DND-41 (cell line): ENCODE data around the gene B4GALT6.

Source experiments
- ATAC-seq: fragments of 200-7000 bp; cut with Tn5 transposase; 3 replicates; pipeline ENCODE4 v1.9.1; 2021; ENCODE audit warnings: low read depth; ENCODE audit not compliant: insufficient read depth
- DNase-seq: peaks from one replicate; pipeline ENCODE4 v3.0.0-alpha.2; 2020
- H2AFZ ChIP-seq: 2 replicates; pipeline ENCODE4 v1.6.0; 2012; ENCODE audit warnings: low read depth, low read length
- H3K27ac ChIP-seq: 2 replicates; pipeline ENCODE4 v1.5.1; 2012; ENCODE audit warnings: low read length, inconsistent platforms
- H3K27me3 ChIP-seq: fragments of 200-600 bp; sonication (generic); 2 replicates; pipeline ENCODE4 v1.6.0; 2012; ENCODE audit warnings: low read length, mild to moderate bottlenecking, inconsistent platforms; ENCODE audit not compliant: insufficient read depth, poor library complexity
- H3K36me3 ChIP-seq: 2 replicates; pipeline ENCODE4 v1.5.1; 2012; ENCODE audit warnings: low read length, inconsistent platforms; ENCODE audit not compliant: insufficient read depth
- H3K4me1 ChIP-seq: 2 replicates; pipeline ENCODE4 v1.5.1; 2012; ENCODE audit warnings: mild to moderate bottlenecking, low read length; ENCODE audit not compliant: insufficient read depth
- H3K4me2 ChIP-seq: 2 replicates; pipeline ENCODE4 v1.6.0; 2012; ENCODE audit warnings: mild to moderate bottlenecking, moderate library complexity, low read length, inconsistent platforms; ENCODE audit not compliant: insufficient read depth
- H3K4me3 ChIP-seq, 2 experiments: fragments of 200-600 bp in 1 of 2; shearing (Covaris generic) in 1 of 2; 2 replicates each; pipeline ENCODE4 v1.5.1; 2012 to 2016; ENCODE audit warnings: inconsistent platforms in 2 of 2, low read length in 2 of 2, mild to moderate bottlenecking in 2 of 2, low read depth in 1 of 2, moderate library complexity in 1 of 2
- H3K79me2 ChIP-seq: 2 replicates; pipeline ENCODE4 v1.6.0; 2012; ENCODE audit warnings: low read length, inconsistent platforms; ENCODE audit not compliant: insufficient read depth
- H3K9ac ChIP-seq: 2 replicates; pipeline ENCODE4 v1.6.0; 2012; ENCODE audit warnings: low read depth, mild to moderate bottlenecking, inconsistent platforms, low read length, moderate library complexity
- H3K9me3 ChIP-seq: 2 replicates; pipeline ENCODE4 v1.5.1; 2012; ENCODE audit warnings: low read length, moderate library complexity, mild to moderate bottlenecking, inconsistent platforms; ENCODE audit not compliant: insufficient read depth, severe bottlenecking
- H4K20me1 ChIP-seq: 2 replicates; pipeline ENCODE4 v1.6.0; 2012; ENCODE audit warnings: low read length; ENCODE audit not compliant: insufficient read depth
- EZH2 ChIP-seq: IDR thresholded peaks from 3 replicates; pipeline ENCODE4 v1.6.1; 2012; ENCODE audit warnings: borderline replicate concordance, low read depth, mild to moderate bottlenecking, moderate library complexity, low read length, inconsistent platforms; ENCODE audit not compliant: severe bottlenecking
- TF ChIP-seq, protein P1 (sequence below): IDR thresholded peaks from 2 replicates; pipeline ENCODE4 v1.5.1; 2012; ENCODE audit warnings: borderline replicate concordance, low read length, moderate library complexity, mild to moderate bottlenecking; ENCODE audit not compliant: poor library complexity, severe bottlenecking; ENCODE audit errors: extremely low read depth

Gene B4GALT6

DNA sequence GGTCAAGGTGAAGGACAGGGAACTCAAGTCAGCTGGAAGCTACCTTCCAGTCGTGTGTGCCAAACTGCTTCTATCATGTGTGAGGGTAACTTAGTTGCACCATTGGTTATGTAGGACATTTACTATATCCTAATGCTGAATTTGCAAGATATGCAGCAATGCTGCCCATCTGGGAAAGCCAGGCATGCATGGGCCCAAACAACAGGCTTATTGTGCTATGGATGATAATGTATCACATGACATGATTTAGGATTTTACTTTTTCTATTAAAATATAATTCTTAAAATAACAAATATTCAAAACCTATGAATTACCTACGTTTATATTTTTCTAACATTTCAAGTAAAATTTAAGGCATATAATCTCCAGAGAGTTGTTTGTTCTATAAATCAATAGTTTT, 35.9 kb downstream of the B4GALT6 start:
- Histone ChIP-seq H3K27me3 (no peaks in the 10 kb centered on the region), H3K9me3 (no peaks in the 10 kb centered on the region), H4K20me1 (peaks cover 3% of the 10 kb centered on the region; the same call in 1 of the 2 replicates), H3K4me1 (no peaks in the 10 kb centered on the region), H3K4me2 (no peak overlapping the region), H3K9ac (no peak overlapping the region), H3K4me3 (no peak overlapping the region), H3K79me2 (no peaks in the 10 kb centered on the region), H3K27ac (no peak overlapping the region), H3K36me3 (peaks cover 7% of the 10 kb centered on the region), H2AFZ (no peak overlapping the region)
- DNase-seq (no peak), ATAC-seq (no peak)
- TF ChIP-seq EZH2: no peak
- TF ChIP-seq, protein P1, sequence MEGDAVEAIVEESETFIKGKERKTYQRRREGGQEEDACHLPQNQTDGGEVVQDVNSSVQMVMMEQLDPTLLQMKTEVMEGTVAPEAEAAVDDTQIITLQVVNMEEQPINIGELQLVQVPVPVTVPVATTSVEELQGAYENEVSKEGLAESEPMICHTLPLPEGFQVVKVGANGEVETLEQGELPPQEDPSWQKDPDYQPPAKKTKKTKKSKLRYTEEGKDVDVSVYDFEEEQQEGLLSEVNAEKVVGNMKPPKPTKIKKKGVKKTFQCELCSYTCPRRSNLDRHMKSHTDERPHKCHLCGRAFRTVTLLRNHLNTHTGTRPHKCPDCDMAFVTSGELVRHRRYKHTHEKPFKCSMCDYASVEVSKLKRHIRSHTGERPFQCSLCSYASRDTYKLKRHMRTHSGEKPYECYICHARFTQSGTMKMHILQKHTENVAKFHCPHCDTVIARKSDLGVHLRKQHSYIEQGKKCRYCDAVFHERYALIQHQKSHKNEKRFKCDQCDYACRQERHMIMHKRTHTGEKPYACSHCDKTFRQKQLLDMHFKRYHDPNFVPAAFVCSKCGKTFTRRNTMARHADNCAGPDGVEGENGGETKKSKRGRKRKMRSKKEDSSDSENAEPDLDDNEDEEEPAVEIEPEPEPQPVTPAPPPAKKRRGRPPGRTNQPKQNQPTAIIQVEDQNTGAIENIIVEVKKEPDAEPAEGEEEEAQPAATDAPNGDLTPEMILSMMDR: no peak

DNA sequence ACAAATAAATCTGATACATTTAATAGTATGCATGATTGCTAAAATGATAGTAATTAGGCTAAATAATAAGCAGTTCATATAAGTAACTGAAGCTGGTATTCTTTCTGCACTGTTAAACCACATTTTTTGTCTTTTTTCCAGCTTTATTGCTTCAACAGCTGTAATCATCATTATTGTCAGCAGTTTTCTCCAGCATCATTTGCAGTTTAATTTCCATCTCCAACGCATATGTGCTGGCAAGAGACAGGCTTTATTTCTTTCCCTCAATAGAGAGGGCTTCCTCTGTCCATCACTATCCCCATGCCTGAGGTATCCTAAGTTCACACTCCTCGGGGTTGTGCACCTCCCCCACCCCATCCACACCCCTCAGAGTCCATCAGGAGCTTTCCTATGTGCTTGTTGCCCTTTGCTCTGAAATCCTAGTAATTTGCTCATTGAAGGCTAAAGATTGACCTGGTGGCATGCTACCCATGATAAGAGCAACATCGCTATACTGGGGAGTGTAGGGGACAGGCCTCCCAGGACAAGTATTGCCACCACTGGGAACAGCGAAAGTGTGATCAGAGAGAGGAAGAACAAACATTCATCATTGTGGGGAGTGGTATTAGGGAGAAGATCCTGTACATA, 37.1 kb downstream of the B4GALT6 start:
- H3K9me3 ChIP-seq: no peaks in the 10 kb centered on the region
- H3K36me3 ChIP-seq: peaks cover 6% of the 10 kb centered on the region; the same call in 1 of the 2 replicates
- no peak overlapping the region for H3K27ac ChIP-seq
- no peaks in the 10 kb centered on the region for H3K4me1 ChIP-seq
- no peak overlapping the region for H3K4me3 ChIP-seq
- peaks cover 3% of the 10 kb centered on the region; the same call in 1 of the 2 replicates for H4K20me1 ChIP-seq
- no peaks in the 10 kb centered on the region for H3K27me3 ChIP-seq
- H3K4me2 ChIP-seq: no peak overlapping the region
- H3K9ac ChIP-seq: no peak overlapping the region
- TF ChIP-seq, protein P1: no peak
- no peak for TF ChIP-seq EZH2
- no peaks in the 10 kb centered on the region for H3K79me2 ChIP-seq
- DNase-seq: no peak
- no peak overlapping the region for H2AFZ ChIP-seq
- ATAC-seq: no peak

DNA sequence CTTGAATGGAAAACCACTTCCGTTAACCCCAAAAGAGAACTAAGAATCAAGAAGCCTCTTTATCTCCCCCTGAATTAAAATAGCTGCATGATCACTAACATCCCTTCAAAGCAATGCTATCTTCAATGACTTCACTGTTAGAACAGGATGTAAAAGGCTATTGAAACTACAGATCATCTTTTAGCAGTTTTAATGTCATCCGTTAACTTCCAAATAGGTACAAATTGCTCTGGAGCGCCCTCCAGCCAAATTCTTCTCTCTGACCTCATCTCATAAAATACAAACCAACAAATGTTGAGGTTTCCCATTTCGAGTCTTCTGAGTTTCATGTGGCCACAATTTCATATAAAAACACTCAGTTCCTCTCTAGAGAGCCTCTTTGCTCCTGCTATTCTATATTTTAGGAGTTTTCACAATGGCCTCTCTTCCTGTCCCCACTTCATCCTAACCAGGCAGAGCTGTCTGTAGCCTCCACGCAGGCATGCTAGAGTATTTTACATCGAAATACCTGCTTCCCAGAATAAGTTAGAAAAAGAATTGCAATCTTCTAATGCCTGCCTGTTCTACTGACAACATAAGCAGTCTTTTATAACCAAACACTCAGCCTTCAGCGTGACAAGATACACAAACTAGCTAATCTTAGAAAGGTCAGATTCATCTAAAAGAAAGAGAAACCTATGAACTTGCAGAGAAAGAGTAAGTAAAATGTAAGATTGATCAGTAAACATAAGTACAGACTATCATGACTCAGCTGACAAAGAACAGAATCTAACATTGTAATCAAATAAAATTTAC, 37.9 kb downstream of the B4GALT6 start:
- Histone ChIP-seq H3K4me2 (no peak overlapping the region), H3K4me3 (no peak overlapping the region), H3K27ac (no peak overlapping the region), H3K9ac (no peak overlapping the region), H3K4me1 (no peaks in the 10 kb centered on the region), H4K20me1 (peaks cover 3% of the 10 kb centered on the region; the same call in 1 of the 2 replicates), H3K9me3 (no peaks in the 10 kb centered on the region), H2AFZ (no peak overlapping the region), H3K27me3 (no peaks in the 10 kb centered on the region), H3K79me2 (no peaks in the 10 kb centered on the region), H3K36me3 (peaks cover 6% of the 10 kb centered on the region; the same call in 1 of the 2 replicates)
- DNase-seq (no peak), ATAC-seq (peak; percentile 60; the same call in 2 of the 3 replicates)
- TF ChIP-seq, protein P1: no peak
- no peak for TF ChIP-seq EZH2
